HG03354 (cell line): Measurements from ENCODE around the gene SPPL2B.
"Not testable (repeated sequence)": the region's sequence is repeated elsewhere in the genome, so short reads cannot be mapped to it uniquely, and the experiment has no call there.

ENCODE experiments used
- ATAC-seq: cut with Tn5 transposase; IDR thresholded peaks from one replicate; pipeline ENCODE4 v1.9.1; 2021; ENCODE audit warnings: mild to moderate bottlenecking; ENCODE audit not compliant: unreplicated experiment, poor library complexity, severe bottlenecking

Gene SPPL2B

DNA sequence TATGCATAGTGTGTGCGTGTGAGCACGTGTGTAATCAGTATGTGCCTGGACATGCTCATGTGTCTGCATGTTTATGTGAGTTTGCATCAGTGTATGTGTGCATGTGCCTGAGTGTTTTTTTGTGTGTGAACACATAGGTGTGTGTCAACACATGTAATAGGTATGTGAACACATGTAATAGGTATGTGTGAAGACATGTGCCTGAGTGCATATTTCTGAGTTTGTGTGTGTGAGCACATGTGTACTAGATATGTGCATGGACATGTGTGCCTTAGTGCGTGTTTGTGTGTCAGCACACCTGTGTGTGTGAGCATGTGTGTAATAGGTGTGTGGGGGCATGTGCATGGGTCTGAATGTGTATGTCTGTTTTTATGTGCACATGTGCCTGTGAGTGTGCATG, 7.4 kb downstream of the SPPL2B start:
- ATAC-seq: no peak

DNA sequence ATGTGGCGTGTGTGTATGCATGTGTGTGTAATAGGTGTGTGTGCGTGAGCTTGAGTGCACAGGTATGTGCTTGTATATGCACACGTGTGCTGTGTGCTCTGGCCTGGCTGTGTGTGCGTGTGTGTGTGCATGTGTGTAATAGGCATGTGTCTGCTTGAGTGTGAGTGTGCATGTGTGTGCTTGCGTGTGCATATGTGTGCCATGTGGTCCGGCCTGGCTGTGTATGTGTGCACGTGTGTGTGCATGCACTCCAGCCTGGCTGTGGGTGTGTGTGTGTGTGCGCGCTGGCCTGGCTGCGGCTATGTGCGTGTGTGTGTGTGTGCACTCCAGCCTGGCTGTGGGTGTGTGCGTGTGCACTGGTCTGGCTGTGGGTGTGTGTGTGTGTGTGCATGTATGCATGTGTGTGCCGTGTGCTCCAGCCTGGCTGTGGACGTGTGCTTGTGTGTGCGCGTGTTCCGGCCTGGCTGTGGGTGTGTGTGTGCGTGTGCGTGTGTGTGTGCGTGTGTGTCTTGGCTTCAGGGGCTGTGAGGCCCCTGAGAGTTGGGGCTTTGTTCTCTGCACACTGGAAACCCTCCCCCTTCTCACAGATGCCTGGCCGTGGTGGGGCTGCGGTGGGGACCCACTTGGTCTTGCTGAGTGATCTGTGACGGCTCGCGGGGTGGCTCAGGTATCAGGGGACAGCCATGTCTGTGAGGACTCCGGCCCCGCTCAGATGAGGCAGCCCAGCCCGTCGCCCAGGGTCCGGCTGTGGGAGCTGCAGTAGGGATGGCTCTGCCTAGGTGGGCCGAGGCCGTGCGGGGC, 8.2 kb downstream of the SPPL2B start:
- no peak for ATAC-seq

DNA sequence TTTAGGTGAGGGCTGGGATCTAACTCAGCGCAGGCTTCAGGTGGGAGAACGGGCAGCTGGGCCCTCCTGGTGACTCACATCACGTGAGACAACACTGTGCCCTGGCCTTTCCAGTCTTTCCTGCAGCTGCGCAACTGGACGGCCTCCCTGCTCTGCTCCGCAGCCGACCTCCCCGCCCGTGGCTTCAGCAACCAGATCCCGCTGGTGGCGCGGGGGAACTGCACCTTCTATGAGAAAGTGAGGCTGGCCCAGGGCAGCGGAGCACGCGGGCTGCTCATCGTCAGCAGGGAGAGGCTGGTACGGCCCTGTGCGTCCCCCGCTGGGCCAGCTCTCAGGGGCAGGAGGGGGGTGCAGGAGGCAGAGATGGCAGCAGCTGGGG, 8.8 kb downstream of the SPPL2B start:
- ATAC-seq: no peak

DNA sequence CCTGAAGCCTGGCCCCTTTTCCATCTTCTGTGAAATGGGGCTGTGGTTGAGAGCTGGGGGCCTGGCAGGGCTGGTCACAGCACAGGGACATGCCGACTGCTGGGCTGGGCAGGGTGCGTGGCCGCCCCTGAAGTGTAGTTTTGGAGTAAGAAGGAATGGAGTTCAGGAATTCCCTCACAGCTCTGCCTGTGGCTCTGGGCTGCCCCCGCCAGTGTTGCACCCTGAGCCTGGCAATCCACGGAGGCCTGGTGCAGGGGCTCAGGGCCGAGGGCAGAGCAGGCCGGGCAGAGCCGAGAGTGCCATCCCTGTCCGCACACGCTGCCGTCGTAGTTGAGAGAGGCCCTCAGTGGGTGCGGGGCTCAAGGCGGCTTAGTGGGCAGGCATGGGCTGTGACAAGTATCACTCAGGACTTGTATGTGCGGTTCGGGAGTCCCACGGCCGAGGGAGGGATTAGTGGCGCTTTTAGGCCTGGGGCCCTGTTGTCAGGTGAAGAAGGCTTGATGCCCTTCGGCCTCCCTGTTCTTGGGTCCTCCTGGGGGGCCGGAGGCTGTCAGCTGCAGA, 9.7 kb downstream of the SPPL2B start:
- no peak for ATAC-seq

DNA sequence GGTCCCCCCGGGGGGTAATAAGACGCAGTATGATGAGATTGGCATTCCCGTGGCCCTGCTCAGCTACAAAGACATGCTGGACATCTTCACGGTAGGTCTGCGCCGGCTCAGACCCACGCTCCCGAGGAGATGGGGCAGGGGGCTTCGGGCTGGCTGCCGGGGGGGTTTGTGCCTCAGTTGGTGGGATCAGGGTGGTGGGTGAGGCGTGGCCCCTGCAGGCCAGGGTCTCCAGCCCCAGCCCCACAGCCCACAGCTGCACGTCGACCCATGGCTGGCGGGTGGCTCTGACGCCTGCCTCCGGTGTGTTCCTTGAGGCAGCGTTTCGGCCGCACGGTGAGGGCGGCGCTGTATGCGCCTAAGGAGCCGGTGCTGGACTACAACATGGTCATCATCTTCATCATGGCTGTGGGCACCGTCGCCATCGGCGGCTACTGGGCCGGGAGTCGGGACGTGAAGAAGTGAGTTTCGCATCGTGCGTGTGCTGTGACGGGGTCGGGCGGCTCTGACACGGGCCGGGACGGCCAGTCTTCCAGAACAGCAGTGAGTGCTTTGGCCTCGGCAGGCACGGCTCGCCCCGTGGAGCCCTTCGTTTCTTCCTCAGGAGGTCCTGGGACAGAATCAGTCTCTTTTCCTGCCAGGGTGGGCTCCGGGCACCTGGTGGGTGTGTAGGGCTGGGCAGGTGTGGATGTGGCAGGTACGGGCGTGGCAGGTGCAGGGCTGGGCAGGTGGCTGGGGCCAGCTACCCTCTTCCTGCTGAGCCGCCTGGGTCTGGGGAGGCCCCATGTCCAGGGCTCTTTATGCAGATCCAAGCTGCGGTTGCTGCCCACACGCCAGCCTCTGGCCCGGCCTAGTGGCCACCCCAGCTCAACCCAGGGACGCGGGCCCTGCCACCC, 10.5 kb downstream of the SPPL2B start:
- ATAC-seq: no peak

DNA sequence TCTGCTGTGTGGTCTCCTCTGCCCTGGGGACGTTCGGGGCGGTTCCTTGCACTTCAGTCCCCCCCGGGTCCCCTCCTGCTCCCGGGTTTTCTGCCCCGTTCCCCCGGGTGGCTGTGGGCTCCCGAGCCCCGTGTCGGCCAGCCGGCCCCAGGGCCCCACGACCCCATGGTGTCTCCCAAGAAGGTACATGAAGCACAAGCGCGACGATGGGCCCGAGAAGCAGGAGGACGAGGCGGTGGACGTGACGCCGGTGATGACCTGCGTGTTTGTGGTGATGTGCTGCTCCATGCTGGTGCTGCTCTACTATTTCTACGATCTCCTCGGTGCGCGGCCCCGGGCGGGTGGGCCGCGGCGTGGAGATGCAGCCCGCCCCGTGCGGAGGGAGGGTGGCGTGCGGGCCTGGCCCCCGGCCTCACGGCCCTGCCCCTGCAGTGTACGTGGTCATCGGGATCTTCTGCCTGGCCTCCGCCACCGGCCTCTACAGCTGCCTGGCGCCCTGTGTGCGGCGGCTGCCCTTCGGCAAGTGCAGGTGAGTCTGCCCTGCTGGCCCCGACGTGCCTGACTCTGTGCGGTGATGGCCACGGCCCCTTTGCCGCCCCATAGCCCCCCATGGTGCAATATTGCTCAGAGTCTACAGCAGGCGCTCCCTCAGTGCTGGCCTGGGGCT, 11.3 kb downstream of the SPPL2B start:
- ATAC-seq: no peak

DNA sequence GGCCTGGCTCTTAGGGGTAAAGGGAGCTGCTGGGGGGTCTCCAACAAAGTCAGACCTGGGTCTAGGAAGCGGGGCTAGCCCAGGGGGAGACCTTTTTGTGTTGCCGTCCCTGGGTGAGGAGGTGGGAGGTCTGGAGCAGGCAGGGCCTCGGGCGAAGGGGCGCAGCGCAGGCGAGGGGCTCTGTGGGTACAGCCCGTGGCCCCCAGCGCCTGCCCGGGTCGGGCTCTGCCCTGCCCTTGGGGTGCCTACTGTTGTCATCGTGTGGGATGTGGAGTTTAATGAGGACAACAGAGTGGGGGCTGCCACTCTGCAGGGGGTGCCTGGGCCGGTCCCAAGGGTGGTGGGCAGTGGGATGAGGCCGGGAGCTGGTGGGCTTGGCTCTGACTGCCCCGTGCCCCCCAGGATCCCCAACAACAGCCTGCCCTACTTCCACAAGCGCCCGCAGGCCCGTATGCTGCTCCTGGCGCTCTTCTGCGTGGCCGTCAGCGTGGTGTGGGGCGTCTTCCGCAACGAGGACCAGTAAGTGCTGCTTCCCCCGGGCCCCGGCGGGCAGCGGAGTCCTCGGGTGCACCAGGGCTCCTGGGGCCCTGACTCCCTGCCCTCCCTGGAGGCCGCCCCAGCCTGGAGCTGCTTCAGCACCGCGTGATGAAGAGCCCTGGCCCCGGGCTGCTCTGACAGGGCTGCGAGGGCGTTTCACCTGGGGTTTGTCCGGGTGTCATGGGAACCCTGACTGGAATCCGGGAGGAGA, 12.2 kb downstream of the SPPL2B start:
- no peak for ATAC-seq

DNA sequence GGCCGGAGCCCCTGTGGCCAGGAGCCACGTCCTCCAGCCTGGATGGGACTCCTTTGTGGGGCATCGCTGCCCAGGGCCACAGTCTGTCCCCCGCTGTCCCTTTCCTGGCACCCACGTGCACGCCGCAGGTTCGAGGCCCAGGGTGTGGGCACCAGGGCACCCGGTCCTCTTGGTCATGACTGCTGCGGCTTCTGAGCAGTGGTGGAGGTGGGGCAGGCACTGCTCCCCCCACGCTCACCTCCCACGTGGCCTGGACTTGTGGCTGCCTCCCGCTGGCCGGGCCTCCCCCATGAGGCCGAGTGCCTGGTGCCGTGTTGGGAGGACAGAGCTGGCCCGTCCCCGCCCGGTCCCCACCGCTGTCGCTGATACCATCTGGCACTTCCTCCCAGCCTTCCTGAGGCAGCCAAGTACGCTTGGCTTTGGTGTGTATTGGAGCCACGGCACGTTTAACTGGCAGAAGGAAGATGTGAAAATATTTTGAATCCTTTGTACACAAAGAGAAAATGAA, 12.8 kb downstream of the SPPL2B start:
- no peak for ATAC-seq

DNA sequence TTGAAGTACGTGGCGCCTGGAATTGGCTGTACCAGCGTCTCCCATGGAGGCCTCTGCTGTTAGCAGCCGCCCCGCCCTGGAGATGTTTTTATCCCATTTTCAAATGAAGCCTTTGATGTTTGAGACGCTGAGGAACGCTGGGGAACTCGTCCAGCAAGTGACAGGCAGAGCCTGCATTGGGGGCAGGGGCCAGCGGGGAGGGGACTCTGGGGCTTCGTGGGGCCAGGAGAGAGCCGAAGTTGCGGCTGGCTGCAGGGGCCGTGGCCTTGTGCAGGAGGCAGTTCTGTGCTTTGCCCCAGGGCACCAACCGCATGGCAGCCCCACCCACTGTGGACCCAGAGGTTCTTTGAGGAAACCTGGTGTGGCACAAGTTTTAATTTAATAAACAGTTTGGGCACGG, 13.5 kb downstream of the SPPL2B start:
- ATAC-seq: no peak

DNA sequence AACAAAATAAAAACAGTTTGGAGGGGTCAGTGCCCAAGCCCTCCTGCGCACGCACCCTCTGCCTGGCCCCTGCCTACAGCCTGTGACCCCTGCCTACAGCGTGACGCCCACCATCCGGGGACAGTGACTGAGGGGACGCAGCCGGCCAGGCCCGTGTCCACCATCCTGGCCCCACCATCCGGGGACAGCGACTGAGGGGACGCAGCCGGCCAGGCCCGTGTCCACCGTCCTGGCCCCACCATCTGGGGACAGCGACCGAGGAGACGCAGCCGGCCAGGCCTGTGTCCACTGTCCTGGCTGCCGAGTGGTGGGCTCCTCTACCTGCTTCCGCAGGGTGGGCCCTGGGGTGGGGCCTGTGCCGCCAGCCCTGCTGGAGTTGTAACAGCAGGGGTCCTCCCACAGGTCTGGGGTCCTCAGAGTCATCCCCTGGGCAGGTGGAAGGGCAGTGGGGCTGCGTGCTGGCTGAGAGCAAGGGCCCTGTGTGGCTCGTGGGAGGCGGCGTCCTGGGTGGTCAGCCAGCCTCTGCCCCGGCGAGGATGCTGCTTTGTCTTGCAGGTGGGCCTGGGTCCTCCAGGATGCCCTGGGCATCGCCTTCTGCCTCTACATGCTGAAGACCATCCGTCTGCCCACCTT, 14.3 kb downstream of the SPPL2B start:
- no peak for ATAC-seq

DNA sequence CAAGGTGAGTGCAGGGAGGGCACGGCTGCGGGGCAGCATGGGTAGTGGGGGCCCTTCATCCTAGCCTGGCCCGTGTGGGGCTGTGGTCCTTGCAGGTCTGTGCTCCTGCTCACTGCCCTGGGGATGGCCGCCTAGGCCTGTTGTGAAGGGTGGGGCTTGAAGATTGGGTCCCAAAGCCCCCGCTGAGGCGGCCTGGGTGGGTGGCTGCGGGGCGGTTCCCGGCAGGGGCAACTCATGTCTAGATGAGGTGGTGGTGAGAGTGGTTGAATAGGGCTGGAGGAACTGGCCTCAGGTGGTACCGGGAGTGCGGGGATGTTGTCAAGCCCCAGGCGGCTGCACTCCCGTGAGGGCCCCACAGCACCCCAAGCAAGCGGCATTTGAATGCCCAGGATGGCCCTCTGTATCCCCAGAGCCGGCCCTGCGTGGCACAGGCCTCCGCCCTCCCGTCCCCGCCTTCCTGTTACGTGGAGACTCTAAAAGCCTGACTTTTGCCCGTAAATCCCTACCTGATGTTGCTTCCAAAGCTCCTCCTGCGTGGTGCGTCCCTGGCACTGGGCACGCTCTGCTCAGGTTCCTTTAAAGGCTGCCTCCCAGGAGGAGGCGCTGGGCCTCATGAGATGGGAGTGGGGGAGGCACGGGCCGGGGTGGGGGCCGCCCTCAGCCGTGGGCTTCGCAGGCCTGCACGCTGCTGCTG, 15.0 kb downstream of the SPPL2B start:
- no peak for ATAC-seq

DNA sequence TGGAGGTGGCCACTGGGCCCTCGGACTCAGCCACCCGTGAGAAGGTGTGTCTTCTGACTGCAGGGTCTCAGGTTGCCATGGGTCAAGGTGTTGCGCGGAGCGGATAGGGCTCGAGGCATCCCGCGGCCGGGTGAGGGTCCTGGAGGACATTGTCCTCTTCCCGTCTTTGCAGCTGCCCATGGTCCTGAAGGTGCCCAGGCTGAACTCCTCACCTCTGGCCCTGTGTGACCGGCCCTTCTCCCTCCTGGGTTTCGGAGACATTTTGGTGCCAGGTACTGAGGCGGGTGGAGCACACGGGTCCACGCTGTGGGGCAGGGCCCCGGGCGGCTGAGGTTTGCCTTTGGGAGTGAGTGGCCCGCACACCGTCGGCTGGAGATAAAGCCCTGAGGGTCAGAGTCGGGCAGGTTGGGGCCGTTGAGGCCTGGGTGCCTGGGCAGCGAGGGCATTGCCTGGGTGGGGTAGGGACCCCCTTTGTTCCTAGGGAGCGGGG, 15.9 kb downstream of the SPPL2B start:
- ATAC-seq: no peak

DNA sequence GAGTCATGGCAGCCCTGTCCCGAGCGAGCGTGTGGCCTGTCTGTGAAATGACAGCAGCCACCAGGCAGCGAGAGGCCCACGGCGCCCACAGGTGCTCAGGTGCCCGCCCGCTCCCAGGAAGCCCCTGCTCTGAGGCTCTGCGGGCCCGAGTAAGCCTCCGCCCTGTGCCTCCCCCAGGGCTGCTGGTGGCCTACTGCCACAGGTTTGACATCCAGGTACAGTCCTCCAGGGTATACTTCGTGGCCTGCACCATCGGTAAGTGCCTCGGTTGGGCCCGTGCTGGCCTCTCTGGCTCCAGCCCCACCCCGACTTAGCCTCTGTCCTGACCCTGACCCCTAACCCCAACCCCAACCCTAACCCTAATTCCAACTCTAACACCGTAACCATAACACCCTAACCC, 16.6 kb downstream of the SPPL2B start:
- no peak for ATAC-seq

DNA sequence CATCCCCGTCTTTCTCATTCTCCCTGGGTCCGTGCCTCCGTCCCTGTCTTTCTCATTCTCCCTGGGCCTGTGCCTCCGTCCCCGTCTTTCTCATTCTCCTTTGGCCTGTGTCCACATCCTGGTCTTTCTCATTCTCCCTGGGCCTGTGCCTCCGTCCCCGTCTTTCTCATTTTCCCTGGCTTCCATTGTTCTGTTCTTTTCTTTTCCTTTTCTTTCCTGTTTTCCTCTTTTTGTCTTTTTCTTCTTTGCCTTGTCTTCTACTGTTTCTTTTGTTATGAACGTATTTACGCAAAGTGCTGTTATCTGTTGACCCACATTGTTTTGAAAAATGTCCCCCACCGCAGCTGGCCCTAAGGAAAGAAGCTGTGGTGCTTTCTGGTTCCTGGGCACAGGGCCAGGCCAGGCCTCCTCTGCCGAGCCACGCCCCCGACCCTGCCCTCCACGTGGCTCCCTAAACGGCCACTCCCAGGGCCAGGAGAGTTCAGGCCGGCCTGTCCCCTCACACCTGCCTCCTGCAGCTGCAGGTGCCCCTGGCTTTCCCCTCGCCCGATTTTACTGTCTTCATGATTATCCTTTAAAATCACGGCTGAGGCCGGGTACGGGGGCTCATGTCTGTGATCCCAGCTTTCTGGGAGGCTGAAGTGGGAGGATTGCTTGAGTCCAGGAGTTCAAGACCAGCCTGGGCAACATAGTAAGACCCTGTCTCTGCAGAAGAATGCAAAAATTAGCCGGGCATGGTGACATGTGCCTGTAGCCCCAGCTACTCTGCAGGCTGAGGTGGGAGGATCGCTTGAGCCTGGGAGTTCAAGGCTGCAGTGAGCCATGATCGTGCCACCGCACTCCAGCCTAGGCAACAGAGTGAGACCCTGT, 17.5 kb downstream of the SPPL2B start:
- ATAC-seq: no peak

DNA sequence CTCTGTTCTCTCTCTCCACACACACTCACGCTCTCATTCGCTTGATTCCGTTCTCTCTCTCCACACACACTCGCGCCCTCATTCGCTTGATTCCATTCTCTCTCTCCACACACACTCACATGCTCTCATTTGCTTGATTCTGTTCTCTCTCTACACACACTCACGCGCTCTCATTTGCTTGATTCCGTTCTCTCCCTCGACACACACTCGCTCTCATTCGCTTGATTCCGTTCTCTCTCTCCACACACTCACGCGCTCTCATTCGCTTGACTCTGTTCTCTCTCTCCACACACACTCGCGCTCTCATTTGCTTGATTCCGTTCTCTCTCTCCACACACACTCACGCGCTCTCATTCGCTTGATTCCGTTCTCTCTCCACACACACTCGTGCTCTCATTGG, 21.3 kb downstream of the SPPL2B start:
- not testable (repeated sequence) for ATAC-seq

DNA sequence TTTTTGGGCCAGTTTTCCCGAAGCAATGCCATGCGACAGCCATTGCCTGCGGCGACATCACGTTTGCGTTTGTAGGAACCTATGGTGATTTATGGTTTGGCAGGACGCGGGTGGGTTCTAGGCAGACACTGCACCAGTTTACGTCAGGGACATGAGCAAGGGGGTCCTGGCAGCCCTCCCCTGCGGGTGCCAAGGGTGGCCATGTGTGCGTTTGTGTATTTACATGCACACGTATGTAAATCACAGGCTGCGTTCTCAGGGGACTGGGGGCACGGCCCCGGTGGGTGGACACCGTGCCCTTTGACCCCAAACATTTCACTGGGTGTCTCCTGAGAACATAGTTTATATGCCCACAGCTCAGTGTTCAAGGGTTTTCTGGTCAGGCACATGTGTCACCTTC, 22.2 kb downstream of the SPPL2B start:
- no peak for ATAC-seq

DNA sequence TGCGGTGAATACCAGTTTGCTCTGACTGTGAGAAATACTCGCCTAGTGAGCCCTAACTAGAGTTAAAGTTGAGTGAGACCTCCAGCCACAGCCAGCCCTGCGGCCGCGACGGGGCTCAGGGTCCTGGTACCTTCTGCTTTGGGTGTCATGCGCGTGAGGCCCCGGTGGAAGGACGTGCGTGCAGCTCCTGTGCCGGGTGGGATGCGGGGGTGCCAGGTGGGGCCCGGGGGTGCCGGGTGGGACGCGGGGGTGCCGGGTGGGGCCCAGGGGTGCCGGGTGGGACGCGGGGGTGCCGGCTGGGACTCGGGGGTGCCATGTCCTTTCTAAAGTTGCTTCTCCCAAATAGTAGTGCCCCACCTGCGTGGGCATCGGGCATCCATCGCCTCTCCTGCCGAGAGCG, 23.1 kb downstream of the SPPL2B start:
- ATAC-seq: no peak
